GM19351 (cell line): ENCODE measurements around the gene IMMP2L.
A peak's percentile ranks its signal among the peaks of the same experiment; 100 is the strongest.

Experiments used
- ATAC-seq: cut with Tn5 transposase; IDR thresholded peaks from one replicate; pipeline ENCODE4 v1.9.1; 2021; ENCODE audit warnings: mild to moderate bottlenecking, moderate library complexity; ENCODE audit not compliant: unreplicated experiment

IMMP2L gene

GRCh38 chr7:111129435-111129834 is 432.9 kb downstream of the IMMP2L start:
- no peak for ATAC-seq

DNA sequence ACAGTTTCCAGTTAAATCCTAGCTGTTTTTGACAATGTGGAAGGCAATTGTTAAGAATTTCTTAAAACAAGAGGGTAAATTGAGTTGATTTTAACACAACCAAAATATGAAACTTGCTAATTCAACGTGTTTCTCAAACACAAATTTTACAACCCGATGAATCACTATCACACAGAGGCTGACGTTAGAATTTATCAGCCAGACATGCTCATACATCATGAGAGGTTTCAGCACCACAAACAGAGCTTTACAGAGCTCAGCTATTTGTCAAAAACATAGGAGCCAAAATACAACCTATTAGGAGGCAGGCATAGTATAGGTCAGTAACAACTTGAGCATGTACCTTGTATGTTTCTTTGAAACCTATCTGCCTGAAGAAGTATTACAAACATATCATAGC is 435.3 kb downstream of the IMMP2L start:
- ATAC-seq: no peak

- no peak for ATAC-seq
Observed at GRCh38 chr7:111115966-111116365, 446.3 kb downstream of the IMMP2L start.

- peak; percentile 70 for ATAC-seq
Observed at GRCh38 chr7:111113263-111114017, 448.9 kb downstream of the IMMP2L start.

- no peak for ATAC-seq
Observed at GRCh38 chr7:111112439-111112838, 449.9 kb downstream of the IMMP2L start.

GRCh38 chr7:111108496-111108895 is 453.8 kb downstream of the IMMP2L start:
- no peak for ATAC-seq

- ATAC-seq: no peak
Observed at GRCh38 chr7:111108000-111108399, 454.3 kb downstream of the IMMP2L start.

DNA sequence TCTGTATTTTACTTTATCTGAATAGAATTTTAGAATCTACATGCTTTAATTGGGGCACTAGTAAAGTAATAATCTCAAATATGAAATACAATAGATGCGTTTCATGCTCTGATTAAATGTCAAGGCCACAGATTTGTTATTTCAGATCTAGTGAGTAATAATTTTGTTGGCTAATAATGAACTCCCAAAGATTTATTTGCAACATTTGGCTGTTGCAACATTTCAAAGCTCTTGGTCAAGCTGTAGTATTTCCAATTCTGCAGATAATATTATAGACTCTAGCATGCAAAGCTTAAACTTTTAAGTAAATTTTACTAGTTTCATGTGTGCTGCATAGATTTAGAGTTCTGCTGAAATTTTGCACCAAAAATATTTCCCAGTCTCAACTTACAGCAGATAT is 454.7 kb downstream of the IMMP2L start:
- no peak for ATAC-seq

DNA sequence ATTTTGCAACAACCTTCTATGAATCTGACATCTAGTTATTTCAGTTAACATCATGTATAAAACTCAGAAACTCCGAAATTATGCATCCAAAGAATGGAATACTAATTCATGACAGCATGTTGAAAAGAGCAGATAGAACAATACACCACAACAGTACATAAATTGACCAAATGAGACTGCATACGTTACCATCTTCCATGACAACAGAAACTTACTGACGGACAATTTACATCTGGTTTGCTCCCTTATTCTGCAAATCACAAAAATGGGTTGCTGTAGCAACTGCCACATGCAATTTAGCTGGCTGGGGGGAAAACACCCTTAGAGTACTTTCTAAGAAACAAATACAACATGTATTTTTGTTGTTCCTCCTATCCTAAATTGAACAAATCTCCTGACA is 457.0 kb downstream of the IMMP2L start:
- no peak for ATAC-seq

DNA sequence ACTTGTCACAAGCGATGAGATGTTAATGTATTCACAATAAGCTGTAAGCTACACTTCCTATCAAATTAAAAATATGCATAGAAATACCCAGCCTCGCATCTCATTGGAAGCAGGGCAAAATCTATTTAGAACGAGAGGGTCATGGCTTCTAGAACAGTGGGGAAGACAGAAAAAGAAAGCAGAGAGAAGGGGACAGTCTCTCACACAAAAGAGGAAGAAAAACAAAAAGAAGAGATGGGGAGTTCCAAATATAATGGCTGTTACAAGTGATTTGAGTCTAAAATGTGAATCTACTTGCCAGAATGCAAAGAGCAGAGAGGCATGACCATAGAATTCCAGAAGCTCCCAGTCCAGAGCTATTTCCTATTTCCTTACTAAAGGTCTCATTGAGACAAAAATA is 457.6 kb downstream of the IMMP2L start:
- peak; percentile 42 for ATAC-seq

- ATAC-seq: peak; percentile 57
Observed at GRCh38 chr7:111103678-111104274, 458.5 kb downstream of the IMMP2L start.

DNA sequence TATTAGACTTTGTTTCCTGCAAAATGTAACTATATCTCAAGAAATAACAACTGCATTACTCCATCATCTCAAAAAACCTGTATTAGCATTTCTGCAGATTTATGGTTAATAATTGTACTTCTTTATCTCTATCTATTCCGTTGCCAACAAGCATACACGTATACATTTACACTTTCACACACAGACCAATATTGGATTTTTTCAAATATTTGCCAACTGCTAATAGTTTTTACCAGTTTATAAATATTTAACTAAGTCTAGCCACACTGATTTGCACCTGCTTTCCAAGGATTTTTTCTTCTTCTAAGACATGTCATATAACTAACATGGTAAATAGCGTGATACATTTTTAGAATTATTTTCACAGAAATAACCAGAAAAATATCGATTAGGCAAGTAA is 459.2 kb downstream of the IMMP2L start:
- ATAC-seq: no peak

- no peak for ATAC-seq
Observed at GRCh38 chr7:111101856-111102646, 460.2 kb downstream of the IMMP2L start.

DNA sequence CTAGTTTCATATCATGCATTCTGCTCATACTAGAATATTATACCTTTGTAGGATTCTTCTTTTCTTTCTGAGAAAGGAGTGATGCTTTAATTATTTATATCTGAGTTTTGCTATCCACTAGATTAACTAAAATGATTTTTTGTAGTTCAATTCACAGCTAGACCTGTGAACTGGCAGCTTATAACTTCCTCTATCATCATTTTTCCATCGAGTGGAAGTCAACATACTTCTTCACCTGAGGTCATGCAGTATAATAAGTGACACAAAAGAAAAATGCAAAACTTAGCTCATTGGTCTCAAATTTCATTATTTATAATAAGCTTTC is 463.4 kb downstream of the IMMP2L start:
- ATAC-seq: peak; percentile 8

DNA sequence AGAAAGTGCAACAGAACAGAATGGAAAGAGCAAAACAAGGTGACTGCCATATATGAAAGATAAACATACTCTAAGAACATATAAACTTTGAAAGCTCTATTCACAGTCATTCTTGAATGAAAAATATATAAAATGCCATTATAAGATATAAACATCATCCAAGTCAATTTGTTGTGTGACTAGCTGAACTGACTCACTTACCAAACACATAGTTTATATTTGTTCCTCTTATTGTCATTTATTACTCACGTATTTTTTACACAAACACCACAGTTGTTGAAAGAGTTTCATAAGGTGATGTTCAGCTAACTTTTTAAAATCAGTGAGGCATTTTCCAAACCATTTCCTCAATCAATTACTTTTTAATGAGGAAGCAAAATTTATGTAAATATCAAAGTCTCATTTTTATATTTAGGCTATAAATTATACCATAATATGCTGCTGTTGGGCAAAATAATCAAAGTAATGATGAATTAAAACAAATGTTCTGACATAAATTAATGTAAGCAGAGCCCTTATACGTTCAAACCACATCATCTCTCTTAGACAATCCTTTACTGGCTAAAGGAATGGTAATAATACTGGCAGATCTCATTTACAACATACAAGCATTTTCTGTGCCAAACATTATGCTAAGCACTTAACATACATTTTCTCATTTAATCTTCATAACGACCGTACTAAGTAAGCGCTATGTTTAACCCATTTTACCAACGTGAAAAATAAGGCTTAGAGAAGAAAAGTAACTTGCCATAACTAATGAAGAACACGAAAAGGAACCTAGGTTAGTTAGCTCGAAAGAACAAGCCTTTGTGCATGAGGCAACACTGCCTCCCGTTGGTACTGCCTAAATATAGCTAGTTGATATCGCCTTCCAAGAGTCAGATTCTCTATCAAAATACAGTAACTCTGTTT is 464.0 kb downstream of the IMMP2L start:
- ATAC-seq: peak; percentile 86

DNA sequence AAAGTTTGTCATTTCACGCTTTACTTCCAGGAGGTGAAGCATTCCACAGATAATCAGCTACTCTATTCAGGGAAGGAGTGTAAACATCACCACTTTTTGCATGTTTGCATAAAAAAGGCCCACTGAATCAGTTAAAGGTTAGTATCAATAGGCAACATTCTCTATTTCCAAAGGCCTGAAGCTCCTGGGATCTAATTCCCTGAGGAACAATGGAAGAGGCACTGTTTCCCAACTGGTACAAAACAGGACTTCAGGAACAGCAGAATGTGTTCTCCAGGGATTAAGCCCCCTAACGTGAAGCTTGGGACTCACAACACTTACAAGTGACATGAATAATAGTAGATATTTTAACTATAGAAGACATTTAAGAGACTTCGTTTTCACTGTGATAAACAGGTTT is 465.3 kb downstream of the IMMP2L start:
- no peak for ATAC-seq

- ATAC-seq: no peak
Observed at GRCh38 chr7:111094419-111094818, 467.9 kb downstream of the IMMP2L start.

DNA sequence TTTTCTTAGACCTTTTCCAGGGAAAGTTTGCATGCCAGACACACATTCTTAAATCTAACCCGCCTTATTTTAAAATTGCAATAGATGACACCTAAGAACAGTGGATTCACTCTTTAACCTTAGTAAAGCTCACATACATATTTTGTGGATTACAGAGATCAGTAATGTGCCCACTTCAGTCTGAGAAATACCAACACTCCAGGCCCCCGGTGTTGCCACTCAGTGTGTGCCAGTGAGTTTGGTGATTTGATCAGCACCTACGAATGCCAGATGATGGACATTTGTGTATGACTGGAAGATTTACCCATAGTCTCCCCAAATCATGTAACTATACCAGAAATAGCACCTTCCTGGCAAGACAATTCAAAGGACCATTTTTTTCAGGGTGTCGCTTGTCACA is 468.8 kb downstream of the IMMP2L start:
- ATAC-seq: no peak

GRCh38 chr7:111092406-111093236 is 469.7 kb downstream of the IMMP2L start:
- ATAC-seq: peak; percentile 68
